ENCODE results near the gene TTC21B. TPM values are rescaled to one million over a fixed set of nuclear protein-coding genes. Genes with fewer than 3 reads are reported as not detected.

The TTC21B gene
- total RNA-seq, 4 donors from 2014 or later: 12.1 to 73.2 (median 27.7) TPM

GRCh38 chr2:165895974-165896373, 57.6 kb downstream of the TTC21B start:
- DNase-seq (ENCODE audit: low spot score in 2 of 2): no peak
- no peak overlapping the region for H3K4me3 ChIP-seq
- WGBS: 94% methylated on average over 1 of the region's 1 CpG
- TF ChIP-seq CTCF (IDR thresholded peaks at IDR 0.05): no peak
- no peak for TF ChIP-seq POLR2A (IDR thresholded peaks at IDR 0.05)
- no peak for TF ChIP-seq EP300 (IDR thresholded peaks at IDR 0.05)
- TF ChIP-seq POLR2AphosphoS5 (IDR thresholded peaks at IDR 0.05): no peak
- H3K27me3 ChIP-seq: no peaks in the 10 kb centered on the region
- H3K9me3 ChIP-seq: no peaks in the 10 kb centered on the region
- no peaks in the 10 kb centered on the region for H3K4me1 ChIP-seq
- H3K36me3 ChIP-seq: peaks cover 55% of the 10 kb centered on the region
- H3K27ac ChIP-seq: no peak overlapping the region

GRCh38 chr2:165893556-165893955, 60.0 kb downstream of the TTC21B start:
- Histone ChIP-seq H3K27ac (no peak overlapping the region), H3K4me3 (no peak overlapping the region), H3K27me3 (no peaks in the 10 kb centered on the region), H3K4me1 (peaks cover 6% of the 10 kb centered on the region), H3K36me3 (peaks cover 55% of the 10 kb centered on the region), H3K9me3 (no peaks in the 10 kb centered on the region)
- WGBS: 90% methylated on average over 4 of the region's 4 CpGs
- DNase-seq (ENCODE audit: low spot score in 2 of 2): no peak
- TF ChIP-seq CTCF (IDR thresholded peaks at IDR 0.05) (no peak), POLR2A (IDR thresholded peaks at IDR 0.05) (no peak), EP300 (IDR thresholded peaks at IDR 0.05) (no peak), POLR2AphosphoS5 (IDR thresholded peaks at IDR 0.05) (no peak)

- Histone ChIP-seq H3K27me3 (no peaks in the 10 kb centered on the region), H3K4me3 (no peak overlapping the region), H3K36me3 (peaks cover 46% of the 10 kb centered on the region), H3K4me1 (peaks cover 6% of the 10 kb centered on the region), H3K27ac (no peak overlapping the region), H3K9me3 (no peaks in the 10 kb centered on the region)
- no peak for DNase-seq (ENCODE audit: low spot score in 2 of 2)
- TF ChIP-seq EP300 (IDR thresholded peaks at IDR 0.05) (no peak), POLR2A (IDR thresholded peaks at IDR 0.05) (no peak), CTCF (IDR thresholded peaks at IDR 0.05) (no peak), POLR2AphosphoS5 (IDR thresholded peaks at IDR 0.05) (no peak)
- 93% methylated on average over 6 of the region's 6 CpGs for WGBS
Measured at GRCh38 chr2:165892526-165892925, 61.0 kb downstream of the TTC21B start.

GRCh38 chr2:165891943-165892342, 61.6 kb downstream of the TTC21B start:
- H3K27ac ChIP-seq: no peak overlapping the region
- DNase-seq (ENCODE audit: low spot score in 2 of 2): no peak
- TF ChIP-seq EP300 (IDR thresholded peaks at IDR 0.05) (no peak), POLR2AphosphoS5 (IDR thresholded peaks at IDR 0.05) (no peak), CTCF (IDR thresholded peaks at IDR 0.05) (no peak), POLR2A (IDR thresholded peaks at IDR 0.05) (no peak)
- H3K36me3 ChIP-seq: peaks cover 44% of the 10 kb centered on the region
- no peaks in the 10 kb centered on the region for H3K27me3 ChIP-seq
- peaks cover 6% of the 10 kb centered on the region for H3K4me1 ChIP-seq
- WGBS: 65% methylated on average over 2 of the region's 2 CpGs
- H3K4me3 ChIP-seq: no peak overlapping the region
- H3K9me3 ChIP-seq: no peaks in the 10 kb centered on the region

- no peak overlapping the region for H3K27ac ChIP-seq
- no peaks in the 10 kb centered on the region for H3K27me3 ChIP-seq
- H3K9me3 ChIP-seq: no peaks in the 10 kb centered on the region
- TF ChIP-seq POLR2AphosphoS5 (IDR thresholded peaks at IDR 0.05) (no peak), POLR2A (IDR thresholded peaks at IDR 0.05) (no peak), CTCF (IDR thresholded peaks at IDR 0.05) (no peak), EP300 (IDR thresholded peaks at IDR 0.05) (no peak)
- peaks cover 6% of the 10 kb centered on the region for H3K4me1 ChIP-seq
- DNase-seq (ENCODE audit: low spot score in 2 of 2): no peak
- 97% methylated on average over 1 of the region's 1 CpG for WGBS
- no peak overlapping the region for H3K4me3 ChIP-seq
- peaks cover 43% of the 10 kb centered on the region for H3K36me3 ChIP-seq
Measured at GRCh38 chr2:165891345-165891744, 62.2 kb downstream of the TTC21B start.

All from suprapubic skin (tissue), 4 donors.